ENCODE measurements around the gene CAB39.

The CAB39 gene

DNA sequence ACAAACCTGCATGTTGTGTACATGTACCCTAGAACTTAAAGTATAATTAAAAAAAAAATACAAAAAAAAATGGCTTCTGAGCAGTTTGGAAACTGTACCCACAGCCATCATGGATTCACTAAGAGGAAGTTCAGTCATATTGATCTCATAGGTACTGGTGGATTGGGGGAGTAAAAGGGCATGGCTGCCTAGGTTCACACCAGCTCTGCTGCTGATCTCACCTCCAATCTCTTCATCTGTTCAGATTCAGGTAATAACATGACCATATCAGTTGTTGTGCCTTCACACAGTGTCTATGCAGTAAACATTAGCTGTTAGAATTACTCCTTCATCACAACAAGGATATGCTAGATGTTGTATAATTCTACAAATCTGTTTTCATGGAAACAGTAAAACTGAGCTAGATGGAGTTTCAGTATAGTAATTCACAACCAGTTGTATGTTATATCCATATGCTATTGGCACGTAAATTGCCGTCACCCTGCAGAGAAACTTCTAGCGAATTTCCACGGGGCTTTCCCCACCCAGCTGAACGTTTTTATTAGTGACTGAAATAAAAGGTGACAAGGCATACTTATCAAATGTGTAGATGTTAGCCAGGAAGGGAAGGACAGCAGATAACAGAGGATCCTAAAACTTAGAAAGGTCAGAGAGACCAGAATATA lies 92.8 kb downstream of the CAB39 start:
- H3K27ac ChIP-seq: no peak overlapping the region
- no peak for DNase-seq (ENCODE audit: low read depth, low spot score)

DNA sequence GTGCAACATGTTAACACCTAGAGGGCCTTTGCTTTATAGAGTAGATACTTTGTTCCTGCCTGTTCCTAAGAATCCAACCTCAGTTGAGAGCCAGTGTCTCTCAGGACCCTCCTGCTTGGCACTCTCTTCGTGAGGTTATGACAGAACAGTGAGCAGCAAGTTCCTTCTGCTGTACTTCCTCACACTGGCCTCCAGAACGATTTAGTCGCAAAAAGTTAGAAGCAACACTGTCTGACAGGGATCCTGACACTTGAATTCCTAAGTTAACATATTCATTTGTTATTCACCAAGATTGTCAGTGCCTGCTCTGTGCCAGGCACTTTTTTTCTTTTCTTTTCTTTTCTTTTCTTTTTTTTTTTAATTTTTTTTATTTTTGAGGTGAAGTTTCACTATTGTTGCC lies 95.1 kb downstream of the CAB39 start:
- H3K27ac ChIP-seq: no peak overlapping the region
- no peak for DNase-seq (ENCODE audit: low read depth, low spot score)

- no peak for DNase-seq (ENCODE audit: low read depth, low spot score)
- H3K27ac ChIP-seq: no peak overlapping the region
Measured at GRCh38 chr2:230809015-230809414, 96.4 kb downstream of the CAB39 start.

DNA sequence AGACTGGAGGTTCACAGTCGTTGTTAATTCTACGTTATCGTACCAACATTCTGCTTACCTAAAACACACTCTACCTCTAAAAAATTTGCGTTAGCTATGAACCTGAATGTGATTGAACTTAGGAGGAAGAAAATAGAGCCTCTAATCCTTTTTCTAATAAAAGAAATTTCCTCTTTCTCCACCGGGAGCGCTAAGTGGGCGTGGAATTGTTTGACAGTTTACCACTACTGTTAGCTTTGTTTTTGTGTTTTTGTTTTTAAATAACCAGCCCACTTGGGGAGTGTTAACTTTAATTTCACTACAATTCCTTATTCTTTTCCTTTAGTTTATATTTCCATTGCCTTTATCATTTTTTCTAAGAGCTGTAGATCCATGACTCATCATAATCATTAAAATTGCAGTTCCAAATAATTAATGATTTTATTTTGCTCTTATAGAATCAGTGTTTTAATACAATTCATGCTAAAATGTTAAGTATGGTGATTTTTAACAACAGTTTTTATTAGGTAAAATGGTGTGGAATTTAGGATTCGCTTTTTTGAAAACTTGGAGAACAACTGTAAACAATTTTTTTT lies 97.1 kb downstream of the CAB39 start:
- no peak overlapping the region for H3K27ac ChIP-seq
- no peak for DNase-seq (ENCODE audit: low read depth, low spot score)

DNA sequence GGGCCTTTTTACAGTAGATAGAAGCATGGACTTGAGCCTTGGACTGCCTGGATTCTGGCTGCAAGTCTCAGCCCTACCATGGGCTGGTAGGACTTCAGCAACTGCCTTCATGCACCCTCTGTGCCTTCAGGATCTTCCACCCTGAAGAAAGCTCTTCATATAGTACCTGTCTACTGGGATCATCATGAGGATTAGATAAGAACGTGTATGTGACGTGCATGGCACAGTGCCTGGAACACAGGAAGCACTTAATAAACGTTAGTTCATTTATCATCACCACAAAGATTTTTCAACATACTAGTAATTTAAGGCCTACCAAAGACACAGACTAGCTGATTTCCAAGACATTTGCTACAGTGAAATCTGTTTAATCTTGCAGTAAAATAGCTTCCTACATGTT lies 98.9 kb downstream of the CAB39 start:
- no peak for DNase-seq (ENCODE audit: low read depth, low spot score)
- H3K27ac ChIP-seq: peak overlapping the region; percentile 2

DNA sequence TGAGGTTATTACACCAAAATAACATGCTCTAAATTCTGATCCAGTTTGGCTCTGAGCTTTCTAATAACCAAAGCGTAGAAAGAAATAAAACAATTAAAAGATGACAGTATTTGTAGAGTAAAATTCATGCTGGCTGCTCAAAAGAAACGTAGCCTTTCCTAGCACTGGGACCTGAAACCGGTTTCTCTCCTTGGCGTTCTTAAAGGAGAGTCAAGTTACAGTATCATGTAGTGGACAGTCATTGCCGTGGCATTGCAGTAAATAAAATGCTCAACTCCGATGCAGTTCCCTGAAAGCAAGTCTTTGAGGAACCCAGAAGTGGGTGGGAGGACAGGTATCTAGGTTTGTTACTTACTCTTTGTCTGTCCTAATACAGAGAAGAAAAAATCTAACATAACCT lies 99.4 kb downstream of the CAB39 start:
- peak overlapping the region; percentile 2 for H3K27ac ChIP-seq
- no peak for DNase-seq (ENCODE audit: low read depth, low spot score)

DNA sequence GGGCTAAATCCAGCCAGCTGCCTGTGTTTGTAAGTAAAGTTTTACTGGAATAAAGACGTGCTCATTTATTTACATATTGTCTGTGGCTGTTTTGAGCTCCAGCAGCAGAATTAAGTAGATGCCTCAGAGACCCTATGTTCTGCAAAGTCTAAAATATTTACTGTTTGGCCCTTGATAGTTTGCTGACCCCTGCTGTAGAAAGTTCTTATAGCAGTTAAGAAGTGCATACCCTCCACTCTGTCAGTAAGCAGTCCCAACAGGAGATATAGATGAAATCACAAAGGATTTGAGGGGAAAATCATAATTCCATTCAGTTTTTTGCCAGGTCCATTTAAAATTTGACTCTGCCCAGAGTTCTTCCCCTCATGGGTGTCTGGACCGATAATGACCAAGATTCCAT lies 102.0 kb downstream of the CAB39 start:
- no peak for DNase-seq (ENCODE audit: low read depth, low spot score)
- no peak overlapping the region for H3K27ac ChIP-seq

DNA sequence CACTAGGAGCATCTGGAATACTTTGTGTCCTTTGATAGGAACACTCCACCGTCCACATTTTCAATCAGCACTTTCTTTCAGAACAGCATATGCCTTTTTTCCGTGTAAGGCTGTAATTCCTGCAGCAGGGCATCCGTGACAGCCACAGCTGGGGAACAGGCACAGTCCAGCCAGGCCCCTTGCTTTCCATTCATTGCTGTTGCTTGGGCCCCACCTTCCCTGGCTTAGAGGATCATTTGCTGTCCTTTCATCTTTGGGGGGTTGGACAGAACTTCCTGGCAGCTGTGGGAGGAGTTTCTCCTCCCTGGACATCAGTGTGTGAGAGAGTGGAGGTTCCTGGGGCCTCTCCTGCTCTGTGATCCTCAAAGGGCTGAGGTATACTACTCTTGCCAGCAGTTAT lies 102.4 kb downstream of the CAB39 start:
- no peak overlapping the region for H3K27ac ChIP-seq
- DNase-seq (ENCODE audit: low read depth, low spot score): no peak

DNA sequence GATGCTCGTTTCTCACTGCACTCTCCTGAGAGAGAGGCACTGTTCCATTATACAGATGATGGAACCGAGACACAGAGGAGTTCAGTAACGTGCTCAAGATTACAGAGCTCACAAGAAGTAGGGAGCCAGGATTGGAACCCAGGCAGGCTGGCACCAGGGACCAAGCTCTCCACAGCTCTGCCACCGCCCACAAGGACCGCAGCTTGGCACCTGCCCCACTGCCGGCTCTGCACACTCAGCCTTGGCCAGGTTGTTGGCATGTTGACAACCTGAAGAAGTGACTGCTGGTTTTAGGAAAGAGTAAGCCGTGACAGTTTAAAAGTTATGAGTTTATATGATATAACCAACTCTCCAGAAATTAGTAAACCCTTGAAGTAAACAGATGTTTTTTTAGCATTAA lies 104.1 kb downstream of the CAB39 start:
- no peak for DNase-seq (ENCODE audit: low read depth, low spot score)
- no peak overlapping the region for H3K27ac ChIP-seq

GRCh38 chr2:230819433-230819832 lies 106.8 kb downstream of the CAB39 start:
- no peak for DNase-seq (ENCODE audit: low read depth, low spot score)
- no peak overlapping the region for H3K27ac ChIP-seq

GRCh38 chr2:230821261-230821990 lies 108.8 kb downstream of the CAB39 start:
- no peak overlapping the region for H3K27ac ChIP-seq
- DNase-seq (ENCODE audit: low read depth, low spot score): no peak

DNA sequence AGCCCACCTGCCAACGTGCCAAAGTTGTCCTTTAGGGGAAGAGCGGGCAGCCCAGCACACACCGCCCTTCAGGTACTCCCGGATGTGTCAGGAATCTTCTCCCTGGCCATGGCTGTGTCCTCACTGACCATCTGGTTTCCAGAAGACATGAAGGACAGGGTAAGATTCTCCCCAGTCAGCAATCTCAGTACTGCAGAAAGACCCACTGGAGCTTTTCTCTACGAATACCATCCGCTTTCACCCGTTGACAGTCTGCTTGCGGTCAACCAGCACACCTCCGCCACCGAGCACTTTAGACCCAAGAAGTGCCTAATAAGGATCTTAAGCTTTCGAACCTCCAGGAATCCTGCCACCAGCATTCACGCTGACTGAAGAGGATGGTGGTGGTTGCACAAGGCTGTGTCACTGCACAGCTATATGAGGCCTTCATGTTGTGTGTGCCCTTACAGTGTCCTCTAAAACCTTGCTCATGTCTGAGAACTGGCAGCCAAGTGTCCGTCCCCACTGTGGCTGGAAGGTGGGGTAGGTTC lies 109.4 kb downstream of the CAB39 start:
- no peak for DNase-seq (ENCODE audit: low read depth, low spot score)
- H3K27ac ChIP-seq: no peak overlapping the region

GRCh38 chr2:230823264-230823964 lies 110.8 kb downstream of the CAB39 start:
- no peak overlapping the region for H3K27ac ChIP-seq
- DNase-seq (ENCODE audit: low read depth, low spot score): no peak

- no peak overlapping the region for H3K27ac ChIP-seq
- DNase-seq (ENCODE audit: low read depth, low spot score): peak; percentile 10
Measured at GRCh38 chr2:230824406-230824978, 111.8 kb downstream of the CAB39 start.

- no peak for DNase-seq (ENCODE audit: low read depth, low spot score)
- H3K27ac ChIP-seq: no peak overlapping the region
Measured at GRCh38 chr2:230825354-230825753, 112.7 kb downstream of the CAB39 start.

DNA sequence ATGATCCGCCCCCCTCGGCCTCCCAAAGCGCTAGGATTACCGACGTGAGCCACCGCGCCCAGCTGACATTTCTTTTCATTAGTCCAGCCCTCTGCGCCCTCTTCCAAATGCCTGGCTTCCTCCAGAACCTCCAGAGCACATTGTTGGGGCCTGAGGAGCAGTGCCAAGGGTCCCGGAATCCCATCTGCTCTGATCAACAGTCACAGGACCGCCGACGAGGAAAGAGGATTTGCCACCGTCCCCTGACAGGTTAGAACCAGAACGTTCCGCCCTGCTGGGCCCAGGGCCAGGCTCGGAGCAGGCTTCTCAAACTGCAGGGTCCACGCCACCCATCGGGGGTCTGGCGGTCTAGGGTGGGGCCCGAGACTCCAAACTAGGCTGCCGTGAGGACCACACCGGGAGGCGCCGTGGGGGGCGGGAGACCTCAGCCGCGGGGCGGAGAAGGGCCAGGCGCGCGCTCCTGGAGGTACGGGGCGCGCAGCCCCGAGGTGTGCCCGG lies 115.2 kb downstream of the CAB39 start:
- no peak for DNase-seq (ENCODE audit: low read depth, low spot score)
- H3K27ac ChIP-seq: no peak overlapping the region

DNA sequence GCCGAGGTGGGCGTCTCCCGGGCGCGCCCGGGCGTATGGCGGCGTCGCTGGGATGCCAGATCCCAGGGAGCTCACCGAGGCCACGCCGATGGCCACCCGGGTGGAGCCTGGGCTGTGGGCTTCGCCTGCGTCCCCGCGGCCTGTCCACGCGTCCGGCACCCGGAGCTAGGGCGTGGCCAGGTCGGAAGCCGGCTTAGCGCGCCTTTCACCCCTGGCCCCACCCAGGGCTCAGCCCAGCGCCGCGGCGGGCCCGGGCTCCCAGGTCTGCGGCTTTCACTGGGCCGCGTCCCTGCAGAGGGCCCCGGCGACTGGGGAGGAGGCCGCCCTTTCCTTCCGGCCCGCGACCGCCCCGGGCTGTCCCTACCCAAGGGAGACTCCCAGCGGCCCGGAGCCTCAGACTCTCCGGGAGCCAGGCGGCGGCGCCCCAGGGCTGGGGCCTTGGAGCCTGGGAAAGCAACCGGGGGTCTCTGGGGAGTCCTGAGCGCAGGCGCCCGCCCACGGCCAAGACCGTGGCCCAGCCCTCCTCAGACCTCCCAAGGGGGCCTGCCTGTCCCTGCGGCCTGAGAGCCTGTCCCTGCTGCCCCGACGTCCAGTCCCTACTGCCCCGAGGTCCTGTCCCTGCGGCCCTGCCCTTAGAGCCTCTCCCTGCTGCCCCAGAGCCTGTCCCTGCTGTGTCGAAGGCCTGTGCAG lies 115.8 kb downstream of the CAB39 start:
- no peak overlapping the region for H3K27ac ChIP-seq
- DNase-seq (ENCODE audit: low read depth, low spot score): no peak

DNA sequence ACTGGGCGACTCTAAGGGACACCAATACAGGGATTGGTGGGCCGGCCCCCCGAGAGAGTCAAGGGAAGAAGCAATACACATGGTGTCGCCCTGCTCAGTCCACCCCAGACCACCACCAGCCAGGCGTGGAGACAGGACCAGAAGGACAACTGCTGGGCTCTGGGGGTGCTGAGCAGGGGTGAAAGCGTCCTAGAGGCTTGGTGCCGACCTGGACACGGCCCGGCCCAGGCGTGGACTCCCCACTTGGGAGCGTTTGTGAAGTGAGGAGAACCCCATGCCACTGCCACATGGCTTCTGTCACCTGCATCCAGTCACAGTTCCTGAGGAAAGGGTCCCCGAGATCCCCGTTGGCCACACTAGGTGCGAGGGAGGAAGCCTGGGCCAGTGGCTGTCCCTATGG lies 116.7 kb downstream of the CAB39 start:
- H3K27ac ChIP-seq: no peak overlapping the region
- no peak for DNase-seq (ENCODE audit: low read depth, low spot score)

DNA sequence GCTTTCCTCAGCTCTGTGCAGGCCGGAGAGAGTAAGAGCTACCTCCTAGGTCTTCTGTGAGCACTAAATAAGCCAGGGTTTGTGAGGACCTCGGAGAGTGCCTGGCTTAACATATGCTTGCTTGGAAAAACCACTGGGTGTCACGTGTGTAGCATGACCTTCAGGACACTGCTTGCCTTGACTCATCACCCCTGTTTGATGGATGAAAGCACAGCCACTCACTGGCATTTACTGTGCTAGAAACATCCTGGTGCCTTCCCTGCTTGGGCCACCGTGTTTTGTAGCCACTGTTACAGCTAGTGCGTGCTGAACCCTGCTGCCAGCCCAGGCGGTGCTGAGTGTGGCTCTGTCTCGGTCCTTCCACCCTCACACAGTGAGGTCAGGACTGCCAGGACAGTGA lies 117.3 kb downstream of the CAB39 start:
- no peak for DNase-seq (ENCODE audit: low read depth, low spot score)
- H3K27ac ChIP-seq: no peak overlapping the region

DNA sequence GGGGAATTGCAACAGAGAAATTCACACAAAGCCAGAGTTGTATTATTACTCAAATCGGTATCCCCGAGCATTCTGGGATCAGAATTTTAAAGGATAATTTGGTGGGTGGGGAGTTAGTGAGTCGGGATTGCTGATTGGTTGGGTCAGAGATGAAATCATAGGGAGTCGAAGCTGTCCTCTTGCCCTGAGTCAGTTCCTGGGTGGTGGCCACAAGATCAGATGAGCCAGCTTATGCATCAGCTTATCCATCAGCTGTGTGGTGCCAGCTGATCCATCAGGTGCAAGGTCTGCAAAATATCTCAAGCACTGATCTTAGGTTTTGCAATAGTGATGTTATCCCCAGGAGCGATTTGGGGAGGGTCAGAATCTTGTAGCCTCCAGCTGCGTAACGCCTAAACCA lies 117.8 kb downstream of the CAB39 start:
- H3K27ac ChIP-seq: no peak overlapping the region
- no peak for DNase-seq (ENCODE audit: low read depth, low spot score)
